GM23338 (cell line): ENCODE results near the gene GPRIN2.

Experiments
- CREB1 ChIP-seq: fragments of 250-450 bp; sonication (Bioruptor Pico); IDR thresholded peaks from 2 replicates; pipeline ENCODE4 v1.5.0; 2020; ENCODE audit warnings: low read depth, mild to moderate bottlenecking, moderate library complexity
- CTCF ChIP-seq, 2 experiments: fragments of 200-600 bp in 1 of 2; sonication (generic) in 1 of 2; conservative IDR thresholded peaks; 2 replicates each; pipeline versions ENCODE4 v1.5.1 to v1.6.1; 2016 to 2017; ENCODE audit warnings: antibody characterized with exemption in 2 of 2, low read depth in 2 of 2, mild to moderate bottlenecking in 2 of 2, moderate library complexity in 1 of 2
- EZH2 ChIP-seq: fragments of 200-600 bp; sonication (generic); IDR thresholded peaks from one replicate; pipeline ENCODE4 v1.8.0; 2017; ENCODE audit warnings: antibody characterized with exemption, mild to moderate bottlenecking, low read depth; ENCODE audit not compliant: unreplicated experiment
- EZH2phosphoT487 ChIP-seq: fragments of 200-600 bp; sonication (generic); IDR thresholded peaks from one replicate; pipeline ENCODE4 v1.8.1; 2018; ENCODE audit warnings: antibody characterized with exemption; ENCODE audit not compliant: unreplicated experiment
- JUNB ChIP-seq: IDR thresholded peaks from one replicate; pipeline ENCODE4 v1.6.1; 2016; ENCODE audit warnings: antibody characterized with exemption; ENCODE audit not compliant: unreplicated experiment
- POLR2AphosphoS5 ChIP-seq: IDR thresholded peaks from 2 replicates; pipeline ENCODE4 v1.6.1; 2016; ENCODE audit warnings: antibody characterized with exemption, low read depth
- STAT1 ChIP-seq: IDR thresholded peaks from one replicate; pipeline ENCODE4 v1.6.1; 2016; ENCODE audit warnings: antibody characterized with exemption; ENCODE audit not compliant: unreplicated experiment
- ZNF331 ChIP-seq: fragments of 250-450 bp; sonication (Bioruptor Pico); IDR thresholded peaks from 2 replicates; pipeline ENCODE4 v1.5.0; 2020; ENCODE audit warnings: low read depth, mild to moderate bottlenecking, moderate library complexity
- TF ChIP-seq, protein P1 (sequence below): IDR thresholded peaks from one replicate; pipeline ENCODE4 v1.6.1; 2018; ENCODE audit warnings: antibody characterized with exemption; ENCODE audit not compliant: unreplicated experiment

DNA sequence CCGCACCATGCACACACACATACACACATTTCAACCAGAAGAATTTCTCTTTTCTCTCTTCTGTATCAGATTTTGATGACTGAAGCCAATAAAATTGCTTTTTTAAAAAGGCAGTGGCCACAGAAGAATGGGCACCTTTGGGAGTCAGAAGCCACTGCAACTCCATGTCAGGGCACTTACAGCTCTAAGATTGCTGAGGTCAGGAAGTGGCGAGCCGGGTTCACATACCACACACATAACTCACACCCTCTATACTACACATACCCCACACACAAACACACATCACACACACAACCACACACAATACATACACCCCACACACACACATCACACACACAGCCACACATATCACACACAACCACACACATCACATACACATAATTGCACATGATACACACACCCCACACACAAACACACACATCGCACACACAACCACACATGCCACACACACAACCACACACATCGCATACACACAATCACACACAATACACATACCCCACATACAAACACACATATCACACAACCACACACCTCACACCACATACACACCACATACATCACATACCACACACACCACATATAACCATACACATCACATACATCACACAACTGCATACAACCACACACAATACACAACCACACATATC is 31.2 kb downstream of the GPRIN2 start:
- TF ChIP-seq CREB1 (CRISPR knock-in tag) (no peak), EZH2phosphoT487 (no peak), CTCF (conservative IDR thresholded peaks at IDR 0.05; ENCODE audit: low read depth in 2 of 2) (no peak), EZH2 (no peak), POLR2AphosphoS5 (no peak), STAT1 (no peak), ZNF331 (CRISPR knock-in tag) (no peak), JUNB (no peak)
- TF ChIP-seq, protein P1, sequence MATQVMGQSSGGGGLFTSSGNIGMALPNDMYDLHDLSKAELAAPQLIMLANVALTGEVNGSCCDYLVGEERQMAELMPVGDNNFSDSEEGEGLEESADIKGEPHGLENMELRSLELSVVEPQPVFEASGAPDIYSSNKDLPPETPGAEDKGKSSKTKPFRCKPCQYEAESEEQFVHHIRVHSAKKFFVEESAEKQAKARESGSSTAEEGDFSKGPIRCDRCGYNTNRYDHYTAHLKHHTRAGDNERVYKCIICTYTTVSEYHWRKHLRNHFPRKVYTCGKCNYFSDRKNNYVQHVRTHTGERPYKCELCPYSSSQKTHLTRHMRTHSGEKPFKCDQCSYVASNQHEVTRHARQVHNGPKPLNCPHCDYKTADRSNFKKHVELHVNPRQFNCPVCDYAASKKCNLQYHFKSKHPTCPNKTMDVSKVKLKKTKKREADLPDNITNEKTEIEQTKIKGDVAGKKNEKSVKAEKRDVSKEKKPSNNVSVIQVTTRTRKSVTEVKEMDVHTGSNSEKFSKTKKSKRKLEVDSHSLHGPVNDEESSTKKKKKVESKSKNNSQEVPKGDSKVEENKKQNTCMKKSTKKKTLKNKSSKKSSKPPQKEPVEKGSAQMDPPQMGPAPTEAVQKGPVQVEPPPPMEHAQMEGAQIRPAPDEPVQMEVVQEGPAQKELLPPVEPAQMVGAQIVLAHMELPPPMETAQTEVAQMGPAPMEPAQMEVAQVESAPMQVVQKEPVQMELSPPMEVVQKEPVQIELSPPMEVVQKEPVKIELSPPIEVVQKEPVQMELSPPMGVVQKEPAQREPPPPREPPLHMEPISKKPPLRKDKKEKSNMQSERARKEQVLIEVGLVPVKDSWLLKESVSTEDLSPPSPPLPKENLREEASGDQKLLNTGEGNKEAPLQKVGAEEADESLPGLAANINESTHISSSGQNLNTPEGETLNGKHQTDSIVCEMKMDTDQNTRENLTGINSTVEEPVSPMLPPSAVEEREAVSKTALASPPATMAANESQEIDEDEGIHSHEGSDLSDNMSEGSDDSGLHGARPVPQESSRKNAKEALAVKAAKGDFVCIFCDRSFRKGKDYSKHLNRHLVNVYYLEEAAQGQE, result no peak
